Mesenchymal stem cell (in vitro differentiated cells and primary cell): ENCODE results near the gene THSD8.
A peak's percentile ranks its signal among the peaks of the same experiment; 100 is the strongest.

Experiments
- DNase-seq: peaks from one replicate; pipeline ENCODE4 v3.0.0-alpha.2; 2013
- H2AFZ ChIP-seq: one replicate; pipeline ENCODE4 v1.6.1; 2013; ENCODE audit warnings: low read depth, mild to moderate bottlenecking, control low read depth, inconsistent platforms, low read length, moderate library complexity
- H2AK5ac ChIP-seq: 2 replicates; pipeline ENCODE4 v1.6.1; 2013; ENCODE audit warnings: low read length, moderate library complexity, mild to moderate bottlenecking, inconsistent platforms; ENCODE audit not compliant: severe bottlenecking
- H2BK120ac ChIP-seq: one replicate; pipeline ENCODE4 v1.6.1; 2013; ENCODE audit warnings: low read depth, mild to moderate bottlenecking, inconsistent platforms, low read length, moderate library complexity
- H2BK12ac ChIP-seq, 2 experiments: one replicate each; pipeline ENCODE4 v1.6.1; 2013; ENCODE audit warnings: inconsistent platforms in 2 of 2, low read length in 2 of 2, mild to moderate bottlenecking in 2 of 2, moderate library complexity in 2 of 2, control low read depth in 1 of 2
- H2BK15ac ChIP-seq: one replicate; pipeline ENCODE4 v1.6.1; 2013; ENCODE audit warnings: mild to moderate bottlenecking, low read depth, inconsistent platforms; ENCODE audit not compliant: poor library complexity, severe bottlenecking
- H2BK5ac ChIP-seq: 2 replicates; pipeline ENCODE4 v1.6.1; 2013; ENCODE audit warnings: low read depth, mild to moderate bottlenecking, low read length, control low read depth, inconsistent platforms; ENCODE audit not compliant: poor library complexity, severe bottlenecking
- H3K14ac ChIP-seq, 2 experiments: one replicate each; pipeline ENCODE4 v1.6.1; 2013; ENCODE audit warnings: inconsistent platforms in 2 of 2, low read length in 2 of 2, control low read depth in 1 of 2, mild to moderate bottlenecking in 1 of 2, moderate library complexity in 1 of 2
- H3K18ac ChIP-seq, 2 experiments: one replicate each; pipeline ENCODE4 v1.6.1; 2013; ENCODE audit warnings: inconsistent platforms in 2 of 2, low read length in 2 of 2, control low read depth in 1 of 2, low read depth in 1 of 2, mild to moderate bottlenecking in 1 of 2
- H3K23ac ChIP-seq, 2 experiments: one replicate each; pipeline ENCODE4 v1.6.1; 2013; ENCODE audit warnings: inconsistent platforms in 2 of 2, low read length in 2 of 2, mild to moderate bottlenecking in 2 of 2, moderate library complexity in 2 of 2, control low read depth in 1 of 2
- H3K27ac ChIP-seq: 2 replicates; pipeline ENCODE4 v1.5.1; 2013; ENCODE audit warnings: mild to moderate bottlenecking, moderate library complexity, low read length, control low read depth, inconsistent platforms; ENCODE audit not compliant: poor library complexity, severe bottlenecking
- H3K27me3 ChIP-seq, 2 experiments: 2 replicates each; pipeline versions ENCODE4 v1.6.1 to v1.7.0; 2013; ENCODE audit warnings: low read length in 2 of 2, mild to moderate bottlenecking in 2 of 2, moderate library complexity in 2 of 2, control low read depth in 1 of 2, inconsistent platforms in 1 of 2; ENCODE audit not compliant: control insufficient read depth in 1 of 2, insufficient read depth in 1 of 2
- H3K36me3 ChIP-seq, 2 experiments: 2 replicates each; pipeline versions ENCODE4 v1.6.1 to v1.7.0; 2013; ENCODE audit warnings: low read length in 2 of 2, control low read depth in 1 of 2, inconsistent platforms in 1 of 2, low read depth in 1 of 2, mild to moderate bottlenecking in 1 of 2; ENCODE audit not compliant: insufficient read depth in 2 of 2, control insufficient read depth in 1 of 2
- H3K4ac ChIP-seq, 2 experiments: one replicate each; pipeline ENCODE4 v1.6.1; 2013; ENCODE audit warnings: inconsistent platforms in 2 of 2, low read length in 2 of 2, mild to moderate bottlenecking in 2 of 2, moderate library complexity in 2 of 2, control low read depth in 1 of 2, low read depth in 1 of 2
- H3K4me1 ChIP-seq: 2 replicates; pipeline ENCODE4 v1.6.1; 2013; ENCODE audit warnings: low read depth, low read length, control low read depth; ENCODE audit not compliant: control insufficient read depth, insufficient read depth
- H3K4me2 ChIP-seq: 2 replicates; pipeline ENCODE4 v1.6.1; 2013; ENCODE audit warnings: low read length, mild to moderate bottlenecking, inconsistent platforms; ENCODE audit not compliant: poor library complexity, severe bottlenecking
- H3K4me3 ChIP-seq, 2 experiments: 2 replicates each; pipeline versions ENCODE4 v1.5.1 to v1.7.0; 2013; ENCODE audit warnings: low read length in 2 of 2, mild to moderate bottlenecking in 2 of 2, control low read depth in 1 of 2, low read depth in 1 of 2; ENCODE audit not compliant: insufficient read depth in 1 of 2
- H3K79me1 ChIP-seq: replicated peaks from 2 replicates; pipeline ENCODE4 v1.6.1; 2013; ENCODE audit warnings: mild to moderate bottlenecking, control low read depth, low read length, inconsistent platforms; ENCODE audit not compliant: poor library complexity, severe bottlenecking
- H3K9ac ChIP-seq: 2 replicates; pipeline ENCODE4 v1.7.0; 2013; ENCODE audit warnings: mild to moderate bottlenecking, low read length, moderate library complexity
- H3K9me3 ChIP-seq: 2 replicates; pipeline ENCODE4 v1.7.0; 2013; ENCODE audit warnings: mild to moderate bottlenecking, low read length; ENCODE audit not compliant: control insufficient read depth
- H4K8ac ChIP-seq: one replicate; pipeline ENCODE4 v1.6.1; 2013; ENCODE audit warnings: inconsistent platforms, mild to moderate bottlenecking, low read length, moderate library complexity
- H4K91ac ChIP-seq: one replicate; pipeline ENCODE4 v1.6.1; 2013; ENCODE audit warnings: mild to moderate bottlenecking, low read length, inconsistent platforms
- WGBS: methylation state at CpG from one replicate; pipeline ENCODE4 v1.1.7; 2013; ENCODE audit warnings: mixed read lengths; 5-methylcytosine and 5-hydroxymethylcytosine counted together

The THSD8 gene

DNA sequence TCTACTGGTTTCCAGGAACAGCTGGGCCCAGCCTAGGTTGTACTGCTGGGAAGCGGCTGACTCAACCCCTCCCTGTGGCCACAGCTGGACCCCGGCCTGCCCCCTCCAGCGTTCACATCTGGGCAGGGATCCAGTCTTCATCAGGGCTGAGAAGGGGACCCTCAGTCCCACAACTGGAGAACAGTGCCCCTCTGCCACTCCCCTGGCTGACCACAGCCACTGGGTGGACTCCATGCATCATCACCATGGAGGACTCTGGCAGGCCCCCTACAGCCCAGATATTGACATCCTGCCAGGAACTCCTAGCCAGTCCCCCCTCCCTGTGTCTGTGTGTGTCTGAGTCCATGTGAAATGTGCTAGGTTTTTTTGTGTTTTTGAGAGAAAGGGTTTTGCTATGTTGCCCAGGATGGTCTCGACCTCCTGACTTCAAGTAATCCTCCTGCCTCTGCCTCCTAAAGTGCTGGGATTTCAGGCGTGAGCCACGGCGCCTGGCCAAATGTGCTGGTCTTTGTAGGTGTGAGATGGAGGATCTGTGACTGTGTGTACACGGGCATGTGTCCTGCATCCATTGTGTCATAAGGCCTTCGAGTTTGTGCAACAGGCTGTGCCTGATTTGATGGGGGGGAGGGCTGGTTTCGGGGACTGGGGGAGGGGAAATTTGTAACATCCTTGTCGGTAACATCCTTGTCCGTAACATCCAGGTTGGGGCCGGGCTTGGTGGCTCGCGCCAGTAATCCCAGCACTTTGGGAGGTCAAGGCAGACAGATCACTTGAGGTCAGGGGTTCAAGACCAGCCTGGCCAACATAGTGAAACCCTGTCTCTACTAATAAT lies 22.5 kb upstream of the THSD8 start:
- peaks cover 44% of the 10 kb centered on the region for H3K4me1 ChIP-seq
- H2BK120ac ChIP-seq = peak overlapping the region; percentile 87
- H3K36me3 ChIP-seq = peaks cover 2 to 4% of the 10 kb centered on the region in 2 experiments
- H3K18ac ChIP-seq = peak overlapping the region; percentile 88 to 95
- H4K8ac ChIP-seq = peak overlapping the region; percentile 97
- no peak overlapping the region for H2AFZ ChIP-seq
- peak overlapping the region in 1 of 2 experiments; percentile 34 for H3K23ac ChIP-seq
- H3K9ac ChIP-seq = peak overlapping the region; percentile 93
- peak overlapping the region; percentile 97 for H4K91ac ChIP-seq
- peak overlapping the region; percentile 85 for H2BK5ac ChIP-seq
- peak overlapping the region; percentile 91 for H3K27ac ChIP-seq
- peak overlapping the region; percentile 78 for H2AK5ac ChIP-seq
- peak overlapping the region in 1 of 2 experiments; percentile 53 for H3K14ac ChIP-seq
- H3K4me2 ChIP-seq = peak overlapping the region; percentile 91
- H3K79me1 ChIP-seq = peaks cover 9% of the 10 kb centered on the region
- H2BK15ac ChIP-seq = peak overlapping the region; percentile 75
- no peaks in the 10 kb centered on the region for H3K9me3 ChIP-seq
- H2BK12ac ChIP-seq = peak overlapping the region; percentile 93 to 96
- H3K4ac ChIP-seq = peak overlapping the region; percentile 85
- WGBS = 61% methylated on average over 11 of the region's 15 CpGs
- DNase-seq = peak; percentile 93
- no peaks in the 10 kb centered on the region for H3K27me3 ChIP-seq
- peak overlapping the region in 1 of 2 experiments; percentile 83 for H3K4me3 ChIP-seq

DNA sequence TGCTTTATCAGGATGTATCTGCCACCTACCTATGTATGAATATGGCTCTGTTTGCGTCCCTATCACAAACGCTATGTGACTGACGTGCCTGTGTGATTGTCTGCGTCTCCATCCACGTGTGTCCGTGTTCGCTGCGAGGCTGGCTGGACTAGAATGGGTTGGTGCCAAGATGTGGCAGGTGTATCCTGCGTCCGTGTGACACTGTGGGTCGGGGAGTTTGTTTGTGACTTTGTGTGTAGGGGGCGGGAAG lies 19.8 kb upstream of the THSD8 start:
- H3K14ac ChIP-seq = peak overlapping the region in 1 of 2 experiments; percentile 98
- H2BK15ac ChIP-seq = no peak overlapping the region
- peak overlapping the region; percentile 83 for H2BK120ac ChIP-seq
- H3K23ac ChIP-seq = peak overlapping the region in 1 of 2 experiments; percentile 46
- peak overlapping the region; percentile 60 for H3K27ac ChIP-seq
- peaks cover 50% of the 10 kb centered on the region for H3K4me1 ChIP-seq
- peak overlapping the region; percentile 86 for H3K9ac ChIP-seq
- no peaks in the 10 kb centered on the region for H3K27me3 ChIP-seq
- no peaks in the 10 kb centered on the region for H3K9me3 ChIP-seq
- H3K4me3 ChIP-seq = peak overlapping the region; percentile 57 to 74
- H3K79me1 ChIP-seq = peaks cover 1% of the 10 kb centered on the region
- H3K4ac ChIP-seq = peak overlapping the region; percentile 64 to 95
- peak overlapping the region; percentile 40 for H2BK5ac ChIP-seq
- peak overlapping the region; percentile 98 for H4K8ac ChIP-seq
- peak overlapping the region; percentile 92 for H2AK5ac ChIP-seq
- H3K36me3 ChIP-seq = no peaks in the 10 kb centered on the region
- peak overlapping the region; percentile 99 for H4K91ac ChIP-seq
- H3K4me2 ChIP-seq = peak overlapping the region; percentile 91
- peak overlapping the region; percentile 95 to 98 for H3K18ac ChIP-seq
- H2AFZ ChIP-seq = no peak overlapping the region
- no peak for DNase-seq
- 34% methylated on average over 11 of the region's 12 CpGs for WGBS
- H2BK12ac ChIP-seq = peak overlapping the region; percentile 99

DNA sequence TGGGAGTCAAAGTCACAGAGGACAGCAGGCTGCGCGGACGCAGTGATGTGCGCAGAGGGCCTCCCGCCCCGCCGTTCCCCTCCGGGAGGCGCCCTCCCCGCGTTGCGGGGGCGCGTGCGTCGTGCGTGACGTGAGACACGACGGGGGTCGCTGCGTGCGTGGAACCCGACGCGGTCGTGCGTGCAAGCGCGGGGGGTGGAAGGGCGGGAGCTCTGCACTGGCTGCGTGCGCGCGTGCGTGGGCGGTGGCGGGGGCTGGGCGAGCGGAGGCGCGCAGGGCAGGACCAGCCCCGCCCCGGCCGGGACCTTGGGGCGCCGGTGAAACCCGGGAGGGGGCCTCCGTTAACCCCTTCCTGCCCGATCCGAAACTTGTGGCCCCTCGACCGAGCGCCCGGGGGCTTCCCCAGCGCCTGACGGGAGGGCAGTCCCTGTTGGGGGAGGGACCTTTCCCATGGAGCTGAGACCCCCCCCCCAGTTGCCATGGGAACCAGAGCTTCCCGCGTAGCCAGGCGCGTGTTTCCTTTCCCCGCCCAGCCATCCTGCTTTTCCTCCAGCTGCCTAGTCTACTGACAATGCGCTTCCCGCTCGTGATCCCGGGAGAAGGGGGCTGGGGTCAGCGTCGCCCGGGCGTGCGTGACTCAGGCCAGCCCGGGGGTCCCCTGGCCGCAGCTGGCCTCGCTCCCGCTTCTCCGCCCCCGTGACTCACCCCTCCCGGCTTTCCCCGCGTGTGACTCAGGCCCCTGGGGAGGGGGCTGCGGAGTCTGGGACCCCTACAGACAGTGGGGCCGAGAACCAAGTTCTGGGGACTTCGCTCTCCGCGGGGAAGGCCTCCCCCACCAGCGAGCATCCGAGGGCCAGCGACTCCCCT lies 19.2 kb upstream of the THSD8 start:
- no peaks in the 10 kb centered on the region for H3K36me3 ChIP-seq
- peak overlapping the region; percentile 60 for H2BK15ac ChIP-seq
- H3K14ac ChIP-seq = peak overlapping the region in 1 of 2 experiments; percentile 98
- peak overlapping the region; percentile 91 for H3K4me2 ChIP-seq
- H2BK12ac ChIP-seq = peak overlapping the region; percentile 94 to 99
- H2BK120ac ChIP-seq = peak overlapping the region; percentile 83
- peak overlapping the region; percentile 57 to 74 for H3K4me3 ChIP-seq
- peaks cover 47% of the 10 kb centered on the region for H3K4me1 ChIP-seq
- peak overlapping the region; percentile 40 for H2BK5ac ChIP-seq
- peak; percentile 96 for DNase-seq
- WGBS = under 1% methylated on average over 54 of the region's 88 CpGs
- H3K18ac ChIP-seq = peak overlapping the region; percentile 95 to 98
- H3K4ac ChIP-seq = peak overlapping the region; percentile 89 to 95
- H3K27ac ChIP-seq = peak overlapping the region; percentile 60
- peak overlapping the region; percentile 86 for H3K9ac ChIP-seq
- H2AK5ac ChIP-seq = peak overlapping the region; percentile 49
- peak overlapping the region in 1 of 2 experiments; percentile 2 for H3K23ac ChIP-seq
- no peaks in the 10 kb centered on the region for H3K27me3 ChIP-seq
- peak overlapping the region; percentile 99 for H4K91ac ChIP-seq
- no peaks in the 10 kb centered on the region for H3K9me3 ChIP-seq
- H2AFZ ChIP-seq = no peak overlapping the region
- peaks cover 1% of the 10 kb centered on the region for H3K79me1 ChIP-seq
- peak overlapping the region; percentile 98 for H4K8ac ChIP-seq
